ENCODE results near the gene MGST2.
A peak's percentile ranks its signal among the peaks of the same experiment; 100 is the strongest.
"Not testable (repeated sequence)": the region's sequence is repeated elsewhere in the genome, so short reads cannot be mapped to it uniquely, and the experiment has no call there.

MGST2 gene

DNA sequence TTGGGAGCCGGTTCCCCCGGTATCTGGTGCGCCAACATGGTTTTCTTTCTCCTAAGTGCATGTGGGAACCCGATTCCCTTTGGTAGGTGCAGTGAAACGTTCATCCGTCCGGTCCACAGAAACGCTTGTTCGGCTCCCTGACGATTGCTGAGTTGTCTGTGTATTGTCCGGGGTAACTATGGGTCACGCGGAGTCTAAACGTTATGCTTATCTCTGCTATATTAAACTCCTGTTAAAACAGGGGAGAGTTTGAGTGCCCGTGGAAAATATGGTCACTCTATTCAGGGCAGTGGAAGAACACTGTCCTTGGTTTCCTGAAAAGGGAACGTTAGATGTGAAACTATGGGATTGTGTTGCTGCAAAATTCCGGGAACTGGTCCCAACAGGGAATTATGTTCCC lies 32.4 kb upstream of the MGST2 start:
- no peak for TF ChIP-seq CTCF (IDR thresholded peaks at IDR 0.05; ENCODE audit: control insufficient read depth, extremely low read depth, insufficient read depth)
- H3K4me3 ChIP-seq (ENCODE audit: low read depth, low read length) = no peak overlapping the region
- no peak for DNase-seq (ENCODE audit: low read depth)

GRCh38 chr4:139633661-139634060 lies 32.0 kb upstream of the MGST2 start:
- no peak for DNase-seq (ENCODE audit: low read depth)
- TF ChIP-seq CTCF (IDR thresholded peaks at IDR 0.05; ENCODE audit: control insufficient read depth, extremely low read depth, insufficient read depth) = peak; percentile 68
- no peak overlapping the region for H3K4me3 ChIP-seq (ENCODE audit: low read depth, low read length)

GRCh38 chr4:139635966-139636365 lies 29.7 kb upstream of the MGST2 start:
- no peak overlapping the region for H3K4me3 ChIP-seq (ENCODE audit: low read depth, low read length)
- DNase-seq (ENCODE audit: low read depth) = no peak
- TF ChIP-seq CTCF (IDR thresholded peaks at IDR 0.05; ENCODE audit: control insufficient read depth, extremely low read depth, insufficient read depth) = no peak

GRCh38 chr4:139638306-139638705 lies 27.3 kb upstream of the MGST2 start:
- not testable (repeated sequence) for H3K4me3 ChIP-seq (ENCODE audit: low read depth, low read length); DNase-seq (ENCODE audit: low read depth)

DNA sequence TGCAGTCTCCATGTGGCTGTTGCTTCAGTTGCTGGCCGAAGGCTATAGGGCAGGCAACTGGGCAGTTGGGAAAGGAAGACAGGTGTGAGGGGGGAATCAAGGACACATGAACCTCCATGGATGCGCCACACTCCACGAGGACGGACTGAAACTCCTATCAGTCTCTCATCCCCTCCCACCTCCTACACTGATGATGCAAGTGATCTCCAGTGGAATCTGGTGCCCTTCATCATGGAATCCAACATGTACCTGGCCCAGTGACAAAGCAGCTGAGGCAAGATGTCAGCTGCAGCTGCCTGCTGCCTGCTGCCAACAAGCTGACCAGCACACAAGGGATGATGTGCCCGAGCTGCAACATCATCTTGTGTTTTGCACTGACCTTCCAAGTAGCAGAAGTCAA lies 26.0 kb upstream of the MGST2 start:
- TF ChIP-seq CTCF (IDR thresholded peaks at IDR 0.05; ENCODE audit: control insufficient read depth, extremely low read depth, insufficient read depth) = no peak

DNA sequence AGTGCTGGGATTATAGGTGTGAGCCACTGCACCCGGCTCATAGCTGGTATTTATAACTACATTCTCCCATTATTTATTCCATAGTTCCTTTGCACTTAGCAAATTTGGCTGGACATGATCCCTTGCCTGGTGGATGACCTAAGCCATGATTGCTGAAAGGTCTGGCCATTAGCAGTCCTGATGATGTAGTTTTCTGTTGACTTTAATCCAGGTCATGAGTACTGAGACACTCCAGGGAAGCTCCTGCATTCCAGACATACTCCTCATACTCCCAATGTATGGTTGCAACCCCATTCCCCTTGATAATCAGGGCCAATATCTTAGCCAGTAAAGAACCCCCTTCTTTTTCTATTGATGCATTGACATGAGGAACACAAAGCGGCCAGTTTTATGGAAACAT lies 24.4 kb upstream of the MGST2 start:
- no peak for TF ChIP-seq CTCF (IDR thresholded peaks at IDR 0.05; ENCODE audit: control insufficient read depth, extremely low read depth, insufficient read depth)
- no peak for DNase-seq (ENCODE audit: low read depth)
- no peak overlapping the region for H3K4me3 ChIP-seq (ENCODE audit: low read depth, low read length)

More for the DNA sequence above, 26.0 kb upstream of the MGST2 start:
- no peak for DNase-seq (ENCODE audit: low read depth)
- no peak overlapping the region for H3K4me3 ChIP-seq (ENCODE audit: low read depth, low read length)

GRCh38 chr4:139642364-139642763 lies 23.3 kb upstream of the MGST2 start:
- no peak for DNase-seq (ENCODE audit: low read depth)
- H3K4me3 ChIP-seq (ENCODE audit: low read depth, low read length) = no peak overlapping the region
- TF ChIP-seq CTCF (IDR thresholded peaks at IDR 0.05; ENCODE audit: control insufficient read depth, extremely low read depth, insufficient read depth) = no peak
